IPS-NIHi7 (cell line): Measurements from ENCODE around the gene PCIF1.
A peak's percentile ranks its signal among the peaks of the same experiment; 100 is the strongest.
"Not testable (repeated sequence)": the region's sequence is repeated elsewhere in the genome, so short reads cannot be mapped to it uniquely, and the experiment has no call there.

Source experiments
- DNase-seq: peaks from one replicate; pipeline ENCODE4 v3.0.0; 2012; ENCODE audit warnings: mixed read lengths; ENCODE audit errors: extremely low spot score

PCIF1 gene

DNA sequence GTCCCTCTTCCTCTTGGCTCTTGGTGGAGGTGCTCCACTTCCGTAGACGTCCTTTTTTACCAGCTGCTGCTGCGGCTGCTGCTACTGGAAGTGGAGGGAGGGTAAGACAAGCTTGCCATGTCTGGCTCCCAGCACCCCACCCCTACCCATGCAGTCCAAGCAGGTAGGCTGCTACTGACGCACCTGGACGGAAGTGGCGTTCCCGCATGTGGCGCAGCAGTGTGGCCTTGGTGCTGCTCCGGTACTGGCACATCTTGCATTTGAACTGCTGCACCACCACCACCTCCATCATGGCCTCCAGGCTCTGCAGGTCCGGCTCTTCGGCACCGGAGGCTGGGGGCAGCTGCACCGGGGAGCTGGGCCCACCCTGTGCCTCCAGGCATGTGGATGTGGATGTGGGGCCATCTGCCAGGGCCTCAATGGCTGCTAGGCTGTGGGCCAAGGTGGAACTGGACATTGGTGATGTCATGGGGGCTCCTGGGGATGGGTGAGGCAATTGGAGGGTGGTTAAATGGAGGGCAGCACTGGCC, 33.1 kb downstream of the PCIF1 start:
- DNase-seq = no peak

DNA sequence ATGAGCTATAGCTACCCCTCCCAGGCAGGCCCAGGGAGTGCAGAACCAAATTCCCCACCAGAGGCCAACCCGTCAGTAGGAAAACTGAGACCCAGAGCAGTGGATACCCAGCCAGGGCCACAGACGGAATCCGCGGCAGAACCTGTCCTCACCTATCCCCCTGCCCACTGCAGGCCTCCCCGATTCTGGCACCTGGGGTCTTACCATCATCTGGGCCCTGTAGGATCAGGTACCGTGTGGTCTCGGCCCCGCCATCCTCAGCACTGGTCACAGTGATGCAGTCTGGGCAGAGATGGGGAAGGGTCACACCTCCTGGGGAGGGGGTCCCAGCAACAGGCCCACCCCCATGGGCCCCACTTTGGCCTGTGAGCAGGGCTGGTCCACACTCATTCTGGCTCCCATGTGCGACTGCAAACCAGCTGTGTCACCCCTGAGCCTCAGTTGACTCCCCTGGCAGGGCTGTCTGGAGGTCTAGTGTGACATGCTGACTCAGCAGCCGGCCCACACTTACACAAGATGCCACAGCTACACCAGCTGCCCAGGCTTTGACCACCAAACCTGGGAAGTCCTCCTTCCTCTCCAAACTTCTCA, 33.7 kb downstream of the PCIF1 start:
- DNase-seq = no peak

- no peak for DNase-seq
These were observed 34.6 kb downstream of the PCIF1 start for GRCh38 chr20:45968801-45969711.

GRCh38 chr20:45969712-45970634, 35.5 kb downstream of the PCIF1 start:
- DNase-seq = peak; percentile 72

DNA sequence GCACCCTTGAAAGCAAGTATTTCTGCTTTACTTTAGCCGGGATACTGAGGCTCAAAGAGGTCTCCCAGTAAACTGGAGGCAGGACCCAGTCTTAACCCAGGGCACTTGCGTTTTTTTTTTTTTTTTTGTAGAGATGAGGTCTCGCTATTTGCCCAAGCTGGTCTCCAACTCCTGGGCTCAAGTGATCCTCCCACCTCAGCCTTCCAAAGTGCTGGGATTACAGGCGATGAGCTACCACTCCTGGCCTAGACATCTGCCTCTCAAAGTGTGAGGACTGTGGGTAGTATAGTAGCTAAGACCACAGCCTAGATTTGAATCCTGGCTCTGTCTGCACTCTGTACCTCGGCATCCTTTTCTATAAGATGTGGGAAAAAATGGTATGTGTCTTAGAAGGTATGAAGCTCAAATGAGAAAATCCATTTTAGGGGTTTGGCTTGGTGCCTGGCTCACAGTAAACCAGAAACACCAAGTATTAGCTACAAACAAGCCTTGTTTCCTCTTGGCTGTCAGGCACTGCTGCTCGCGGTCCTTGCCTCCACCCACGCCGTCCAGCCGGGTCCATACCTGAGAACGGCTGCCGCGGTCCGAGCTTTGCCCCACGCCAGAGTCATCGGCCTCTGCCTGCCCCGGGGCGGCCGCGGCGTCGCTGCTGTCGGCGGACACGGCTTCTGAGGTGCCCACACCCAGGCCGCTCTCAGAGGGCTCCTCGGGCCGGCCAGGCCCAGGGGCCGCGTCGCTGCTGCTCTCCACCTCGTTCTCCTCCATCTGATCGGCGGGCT, 36.4 kb downstream of the PCIF1 start:
- no peak for DNase-seq

- no peak for DNase-seq
These were observed 36.9 kb downstream of the PCIF1 start for GRCh38 chr20:45971425-45971674.

- DNase-seq = peak; percentile 99
These were observed 37.4 kb downstream of the PCIF1 start, which contains the start of gene ZNF335 for GRCh38 chr20:45971675-45972499. ZNF335 (minus strand) TSS chr20:45972203; CDS start chr20:45971410, 793 bp downstream.

DNA sequence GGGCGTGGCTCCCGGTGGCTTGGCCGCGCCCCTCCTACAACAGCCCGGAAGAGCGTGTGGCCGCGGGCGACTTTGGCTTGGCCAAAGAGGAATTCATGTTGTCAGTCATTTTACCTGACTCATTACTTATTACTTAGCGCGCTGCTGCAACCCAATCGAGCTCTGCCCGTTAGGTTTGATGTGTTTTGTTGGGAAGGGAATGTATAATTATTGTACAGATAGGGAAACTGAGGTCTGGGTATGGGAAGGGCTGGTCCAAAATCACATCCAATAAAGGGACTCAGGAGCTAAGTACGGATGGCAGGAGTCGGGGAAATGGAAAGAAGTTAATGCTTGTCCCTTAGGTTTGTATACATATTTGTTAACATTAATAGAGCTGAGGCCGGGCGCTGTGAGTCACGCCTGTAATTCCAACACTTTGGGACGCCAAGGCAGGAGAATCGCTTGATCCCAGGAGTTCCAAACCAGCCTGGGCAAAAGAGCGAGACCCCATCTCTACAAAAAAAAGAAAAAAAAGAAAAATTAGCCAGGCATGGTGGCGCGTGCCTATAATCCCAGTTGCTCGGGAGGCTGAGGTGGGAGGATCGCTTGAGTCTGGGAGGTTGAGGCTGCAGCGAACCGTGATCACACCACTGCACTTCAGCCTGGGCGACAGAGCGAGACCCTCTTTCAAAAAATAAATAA, 38.2 kb downstream of the PCIF1 start:
- peak; percentile 99 for DNase-seq

DNA sequence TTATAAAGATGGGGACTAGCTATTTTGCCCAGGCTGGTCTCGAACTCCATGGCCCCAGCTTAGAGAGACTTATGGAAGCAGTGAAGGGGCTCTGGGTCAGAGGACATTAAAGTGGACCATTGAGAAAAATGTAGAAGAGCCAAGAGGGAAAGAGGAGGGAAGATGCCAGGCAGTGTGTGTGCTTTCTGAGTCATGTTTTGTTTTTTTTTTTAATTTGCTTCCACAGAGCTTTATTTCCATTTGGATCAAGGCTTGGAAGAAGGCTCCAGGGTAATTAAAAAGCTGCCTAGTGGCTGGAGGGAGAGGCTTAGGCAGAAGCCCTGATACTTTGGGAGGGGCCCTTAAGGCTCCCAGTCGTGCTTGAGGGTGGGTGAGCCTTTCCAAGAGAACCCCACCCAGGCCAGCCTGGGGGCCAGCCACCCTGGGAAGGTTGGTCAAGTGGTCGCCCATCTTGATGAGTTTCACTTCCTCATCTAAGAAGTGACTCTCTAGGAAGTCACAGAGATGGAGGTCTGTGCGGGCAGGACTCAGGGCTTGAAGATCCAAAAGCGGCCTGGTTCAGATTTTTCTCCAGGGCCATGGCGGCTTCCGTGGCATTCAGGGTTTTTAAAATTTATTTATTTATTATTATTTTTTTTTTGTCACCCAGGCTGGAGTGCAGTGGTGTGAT, 40.5 kb downstream of the PCIF1 start:
- no peak for DNase-seq

DNA sequence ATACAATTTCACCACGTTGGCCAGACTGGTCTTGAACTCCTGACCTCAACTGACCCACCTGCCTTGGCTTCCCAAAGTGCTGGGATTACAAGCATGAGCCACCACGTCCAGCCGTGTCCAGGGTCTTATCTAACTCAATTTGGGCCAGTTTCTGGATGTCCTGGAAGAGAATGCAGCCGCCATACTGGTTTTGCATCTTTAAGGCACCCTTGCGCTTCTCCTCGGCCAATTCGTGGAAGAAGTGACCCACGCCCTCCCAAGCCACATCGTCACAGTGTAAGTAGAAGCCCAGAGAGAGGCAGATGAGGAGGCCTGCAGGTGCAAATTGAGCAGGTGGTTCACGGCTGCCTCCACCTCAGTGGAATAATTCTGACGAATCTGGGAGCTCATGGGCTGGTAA, 41.2 kb downstream of the PCIF1 start:
- DNase-seq = no peak

DNA sequence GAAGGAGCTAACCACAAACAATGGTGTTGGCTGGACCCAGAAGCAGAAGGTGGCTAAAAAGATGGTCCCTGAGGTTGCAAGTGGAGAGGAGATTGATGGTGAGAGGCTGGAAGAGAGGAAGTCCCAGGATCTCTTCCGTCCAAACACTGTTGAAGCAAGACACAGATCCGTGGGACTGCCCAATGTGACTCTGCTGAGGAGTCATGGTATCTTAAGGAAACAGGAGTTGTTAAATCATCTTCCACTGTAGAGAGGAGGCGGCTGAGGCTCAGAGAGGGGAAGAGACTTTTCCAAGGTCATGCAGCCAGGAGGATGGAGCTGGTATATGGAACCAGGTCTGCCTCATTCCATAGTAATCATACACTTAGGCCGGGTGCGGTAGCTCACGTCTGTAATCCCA, 41.6 kb downstream of the PCIF1 start:
- DNase-seq = no peak

DNA sequence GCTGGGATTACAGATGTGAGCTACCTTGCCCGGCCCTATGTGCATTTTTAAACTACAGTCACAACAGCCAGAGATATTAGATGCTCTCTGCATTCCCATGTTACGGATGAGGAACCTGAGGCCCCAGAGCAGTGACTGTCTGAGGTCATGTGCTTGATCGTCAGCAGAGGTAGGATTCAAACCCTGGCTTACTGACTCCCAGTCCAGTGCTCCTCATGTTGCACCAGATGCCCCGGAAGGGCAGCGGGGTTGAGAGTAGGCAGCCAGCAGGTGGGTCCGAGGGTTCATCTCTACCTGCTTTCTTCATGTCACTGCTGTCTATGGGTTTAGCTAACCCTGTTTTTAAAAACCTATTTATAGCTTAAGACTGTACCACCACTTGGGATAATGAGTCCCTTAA, 46.8 kb downstream of the PCIF1 start:
- no peak for DNase-seq

- DNase-seq = no peak
These were observed 48.8 kb downstream of the PCIF1 start for GRCh38 chr20:45983279-45983743.

DNA sequence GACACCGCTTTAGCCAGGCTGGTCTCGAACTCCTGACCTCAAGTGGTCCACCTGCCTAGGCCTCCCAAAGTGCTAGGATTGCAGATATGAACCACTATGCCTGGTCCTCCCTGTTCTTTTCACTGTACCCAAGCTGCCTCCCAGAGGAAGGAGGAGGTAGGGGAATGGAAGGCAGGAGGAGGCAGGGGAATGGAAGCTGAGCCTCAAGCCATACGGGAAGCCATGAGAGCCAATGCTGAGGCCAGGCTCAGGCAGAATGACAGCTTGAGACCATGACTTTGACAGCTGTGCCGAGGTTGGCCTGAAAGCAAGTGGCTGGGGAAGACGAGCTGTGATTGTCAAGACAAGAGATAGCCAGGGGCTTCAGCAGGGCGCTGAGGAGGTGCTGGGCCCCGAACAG, 51.1 kb downstream of the PCIF1 start:
- no peak for DNase-seq

GRCh38 chr20:45987108-45987780, 52.8 kb downstream of the PCIF1 start:
- DNase-seq = peak; percentile 93

DNA sequence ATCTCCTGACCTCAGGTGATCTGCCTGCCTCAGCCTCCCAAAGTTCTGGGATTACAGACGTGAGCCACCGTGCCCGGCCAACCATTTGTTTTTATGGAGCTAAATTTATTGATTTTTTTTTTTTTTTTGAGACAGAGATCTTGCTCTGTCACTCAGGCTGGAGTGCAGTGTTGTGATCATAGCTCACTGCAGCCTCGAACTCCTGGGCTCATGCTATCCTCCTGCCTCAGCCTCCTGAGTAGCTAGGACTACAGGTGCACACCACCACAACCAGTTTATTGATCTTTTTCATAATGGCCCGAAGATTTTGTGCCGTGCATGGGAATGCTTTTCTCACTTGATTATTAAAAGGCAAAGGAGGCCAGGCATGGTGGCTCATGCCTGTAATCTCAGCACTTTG, 54.3 kb downstream of the PCIF1 start:
- not testable (repeated sequence) for DNase-seq

GRCh38 chr20:45991616-45992015, 57.1 kb downstream of the PCIF1 start:
- DNase-seq = no peak

- DNase-seq = peak; percentile 60
These were observed 58.9 kb downstream of the PCIF1 start for GRCh38 chr20:45993197-45993951.
